Chondrocyte (in vitro differentiated cells): ENCODE results near the gene SLC35B4. TPM values are rescaled to one million over a fixed set of nuclear protein-coding genes. Genes with fewer than 3 reads are reported as not detected.

Experiments used
- DNase-seq: peaks from one replicate; pipeline ENCODE4 v3.0.0; 2021; ENCODE audit warnings: mixed read lengths, low spot score
- H3K27ac Mint-ChIP-seq: one replicate; pipeline ENCODE4 v1.8.0; 2021; ENCODE audit warnings: mild to moderate bottlenecking, moderate library complexity, mixed read lengths; ENCODE audit not compliant: unreplicated experiment
- H3K27me3 Mint-ChIP-seq: 2 replicates; pipeline ENCODE4 v1.8.0; 2021; ENCODE audit warnings: low read depth, mixed read lengths
- H3K36me3 Mint-ChIP-seq: 2 replicates; pipeline ENCODE4 v1.8.0; 2021; ENCODE audit warnings: low read depth, mixed read lengths
- H3K4me1 Mint-ChIP-seq: 2 replicates; pipeline ENCODE4 v1.8.0; 2021; ENCODE audit warnings: low read depth, mild to moderate bottlenecking, mixed read lengths
- H3K4me3 Mint-ChIP-seq: one replicate; pipeline ENCODE4 v1.8.0; 2021; ENCODE audit warnings: mild to moderate bottlenecking, moderate library complexity, mixed read lengths; ENCODE audit not compliant: unreplicated experiment
- H3K9me3 Mint-ChIP-seq: 2 replicates; pipeline ENCODE4 v1.8.0; 2021; ENCODE audit warnings: low read depth, mixed read lengths
- CTCF ChIP-seq: fragments of 200-600 bp; sonication (generic); IDR thresholded peaks from 2 replicates; pipeline ENCODE4 v1.5.0; 2021; ENCODE audit warnings: antibody characterized with exemption, mild to moderate bottlenecking, moderate library complexity
- long read RNA-seq: library from polyadenylated mRNA; stranded (forward); transcript quantifications from one replicate; pipeline ENCODE4 v2.0.0, GENCODE V29; 2021
- total RNA-seq: library from RNA; stranded (reverse); gene quantifications from 3 replicates; pipeline ENCODE4 v1.2.1, GENCODE V29; 2021

Gene SLC35B4
- 23.2 to 25.1 TPM (median 24.6 TPM) in 3 replicates for total RNA-seq
- long read RNA-seq, full-length matches to known transcripts = 33 of 45 reads
- long read RNA-seq, partial matches to known transcripts = 2 of 45 reads
- long read RNA-seq, other reads (novel, unspliced or antisense) = 10 of 45 reads

- H3K9me3 Mint-ChIP-seq = no peaks in the 10 kb centered on the region
- H3K27ac Mint-ChIP-seq = peak within 1 kb of the TSS; percentile 84
- H3K36me3 Mint-ChIP-seq = peaks cover 2% of the 10 kb centered on the region
- H3K4me1 Mint-ChIP-seq = peaks cover 15% of the 10 kb centered on the region
- no peaks in the 10 kb centered on the region for H3K27me3 Mint-ChIP-seq
- peak; percentile 99 for DNase-seq
- peak within 1 kb of the TSS; percentile 89 for H3K4me3 Mint-ChIP-seq
- TF ChIP-seq CTCF = peak; percentile 58
Observed at GRCh38 chr7:134316539-134317344, at the start of gene SLC35B4. TSS of gene SLC35B4 (minus strand) at chr7:134316930. CDS start at chr7:134316751, 179 bp downstream.

- H3K27ac Mint-ChIP-seq = no peak overlapping the region
- DNase-seq = no peak
- no peaks in the 10 kb centered on the region for H3K9me3 Mint-ChIP-seq
- no peaks in the 10 kb centered on the region for H3K36me3 Mint-ChIP-seq
- H3K4me1 Mint-ChIP-seq = peaks cover 20% of the 10 kb centered on the region
- no peak overlapping the region for H3K4me3 Mint-ChIP-seq
- peaks cover 7% of the 10 kb centered on the region for H3K27me3 Mint-ChIP-seq
- no peak for TF ChIP-seq CTCF
Observed at GRCh38 chr7:134366481-134366880, 49.8 kb upstream of the SLC35B4 start.

- Mint-ChIP-seq H3K4me3 (no peak overlapping the region), H3K27ac (peak overlapping the region; percentile 81), H3K4me1 (peaks cover 20% of the 10 kb centered on the region), H3K9me3 (no peaks in the 10 kb centered on the region), H3K36me3 (no peaks in the 10 kb centered on the region), H3K27me3 (peaks cover 8% of the 10 kb centered on the region)
- DNase-seq = no peak
- TF ChIP-seq CTCF = no peak
Observed at GRCh38 chr7:134365341-134366054, 48.8 kb upstream of the SLC35B4 start.

GRCh38 chr7:134364619-134365037 lies 47.9 kb upstream of the SLC35B4 start:
- H3K27ac Mint-ChIP-seq = no peak overlapping the region
- peaks cover 20% of the 10 kb centered on the region for H3K4me1 Mint-ChIP-seq
- H3K9me3 Mint-ChIP-seq = no peaks in the 10 kb centered on the region
- TF ChIP-seq CTCF = no peak
- no peaks in the 10 kb centered on the region for H3K36me3 Mint-ChIP-seq
- H3K4me3 Mint-ChIP-seq = no peak overlapping the region
- peaks cover 4% of the 10 kb centered on the region for H3K27me3 Mint-ChIP-seq
- no peak for DNase-seq
